Stomach smooth muscle (tissue), 2 donors: ENCODE data around the gene RPL41.
A peak's percentile ranks its signal among the peaks of the same experiment; 100 is the strongest.

Experiments used
- H3K27ac ChIP-seq: one replicate; pipeline ENCODE4 v1.7.0; 2013; ENCODE audit warnings: mild to moderate bottlenecking, low read length, inconsistent platforms
- H3K27me3 ChIP-seq, 2 donors: one replicate each; pipeline ENCODE4 v1.7.0; 2013; ENCODE audit warnings: low read length in 2 of 2; ENCODE audit not compliant: insufficient read depth in 2 of 2, control insufficient read depth in 1 of 2
- H3K36me3 ChIP-seq, 2 donors: one replicate each; pipeline ENCODE4 v1.7.0; 2013; ENCODE audit warnings: low read length in 2 of 2; ENCODE audit not compliant: control insufficient read depth in 2 of 2, insufficient read depth in 2 of 2
- H3K4me1 ChIP-seq: one replicate; pipeline ENCODE4 v1.7.0; 2013; ENCODE audit warnings: low read length; ENCODE audit not compliant: control insufficient read depth, insufficient read depth
- H3K4me3 ChIP-seq, 2 donors: one replicate each; pipeline ENCODE4 v1.7.0; 2013; ENCODE audit warnings: low read length in 2 of 2
- H3K9ac ChIP-seq, 2 donors: one replicate each; pipeline ENCODE4 v1.7.0; 2013; ENCODE audit warnings: low read length in 2 of 2, mild to moderate bottlenecking in 1 of 2
- H3K9me3 ChIP-seq, 2 donors: one replicate each; pipeline ENCODE4 v1.7.0; 2013; ENCODE audit warnings: low read length in 2 of 2; ENCODE audit not compliant: control insufficient read depth in 2 of 2
- donor health status: healthy.
- donor health status: Pancreatic carcinoma.

The RPL41 gene

DNA sequence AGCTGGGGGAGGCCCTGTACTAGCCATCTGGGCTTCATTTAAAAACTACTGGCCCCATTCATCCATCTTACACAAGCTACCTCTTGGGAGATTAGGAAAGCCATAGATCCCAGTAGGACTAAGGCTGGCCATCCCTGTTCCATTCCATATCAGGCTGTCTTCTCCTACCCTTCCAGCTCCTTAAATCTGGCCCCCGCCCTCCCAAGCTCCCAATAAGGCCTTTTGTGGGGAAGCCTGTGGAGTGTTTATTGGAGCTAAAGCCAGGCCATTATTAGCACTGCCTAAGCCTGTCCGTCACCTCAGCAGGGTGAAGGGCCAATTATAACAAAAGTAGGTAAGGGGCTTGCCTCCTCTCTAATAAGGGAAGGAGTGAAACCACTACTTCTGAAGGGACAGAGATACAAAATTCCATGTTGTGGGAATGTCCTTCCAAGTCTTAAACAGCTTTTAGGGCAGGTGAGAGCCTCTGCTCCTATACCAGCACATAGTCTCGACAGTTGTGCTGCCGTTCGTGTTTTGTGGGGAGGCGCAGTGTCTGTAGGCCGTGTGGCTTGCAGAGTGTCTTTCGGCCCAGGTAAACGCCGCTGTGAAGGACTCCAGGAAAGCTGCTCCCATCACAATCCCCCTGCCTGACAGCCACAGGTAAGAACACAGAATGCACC lies 45.4 kb downstream of the RPL41 start:
- H3K27ac ChIP-seq, result peak overlapping the region; percentile 100
- peaks cover 38 to 49% of the 10 kb centered on the region in 2 donors for H3K36me3 ChIP-seq
- peaks cover 57% of the 10 kb centered on the region for H3K4me1 ChIP-seq
- H3K27me3 ChIP-seq, result no peaks in the 10 kb centered on the region
- H3K4me3 ChIP-seq, result peak overlapping the region; percentile 99
- H3K9me3 ChIP-seq, result no peaks in the 10 kb centered on the region
- peak overlapping the region; percentile 100 for H3K9ac ChIP-seq

- peaks cover 42 to 53% of the 10 kb centered on the region in 2 donors for H3K36me3 ChIP-seq
- no peak overlapping the region for H3K9ac ChIP-seq
- H3K27ac ChIP-seq, result peak overlapping the region; percentile 100
Measured at GRCh38 chr12:56162468-56163290, 46.2 kb downstream of the RPL41 start.

GRCh38 chr12:56163533-56164344 lies 47.3 kb downstream of the RPL41 start:
- H3K4me3 ChIP-seq, result no peak overlapping the region
- H3K4me1 ChIP-seq, result peaks cover 49% of the 10 kb centered on the region
- no peaks in the 10 kb centered on the region for H3K27me3 ChIP-seq
- H3K9ac ChIP-seq, result no peak overlapping the region
- H3K27ac ChIP-seq, result peak overlapping the region; percentile 100
- H3K9me3 ChIP-seq, result no peaks in the 10 kb centered on the region
- peaks cover 46 to 58% of the 10 kb centered on the region in 2 donors for H3K36me3 ChIP-seq

More at GRCh38 chr12:56162468-56163290, 46.2 kb downstream of the RPL41 start:
- Histone ChIP-seq H3K4me1 (peaks cover 49% of the 10 kb centered on the region), H3K9me3 (no peaks in the 10 kb centered on the region), H3K27me3 (no peaks in the 10 kb centered on the region), H3K4me3 (peak overlapping the region in 1 of 2 donors; percentile 99)

- no peak overlapping the region for H3K4me3 ChIP-seq
- H3K36me3 ChIP-seq, result peaks cover 49 to 55% of the 10 kb centered on the region in 2 donors
- no peaks in the 10 kb centered on the region for H3K27me3 ChIP-seq
- H3K4me1 ChIP-seq, result peaks cover 46% of the 10 kb centered on the region
- no peaks in the 10 kb centered on the region for H3K9me3 ChIP-seq
- no peak overlapping the region for H3K27ac ChIP-seq
- H3K9ac ChIP-seq, result no peak overlapping the region
Measured at GRCh38 chr12:56164345-56164729, 47.9 kb downstream of the RPL41 start.

- H3K4me1 ChIP-seq, result peaks cover 36% of the 10 kb centered on the region
- H3K27ac ChIP-seq, result peak overlapping the region; percentile 24
- no peaks in the 10 kb centered on the region for H3K27me3 ChIP-seq
- H3K36me3 ChIP-seq, result peaks cover 44 to 56% of the 10 kb centered on the region in 2 donors
- H3K9ac ChIP-seq, result no peak overlapping the region
- H3K4me3 ChIP-seq, result no peak overlapping the region
- H3K9me3 ChIP-seq, result no peaks in the 10 kb centered on the region
Measured at GRCh38 chr12:56165369-56165768, 48.9 kb downstream of the RPL41 start.
